Measurements from ENCODE around the gene UMAD1.

DNA sequence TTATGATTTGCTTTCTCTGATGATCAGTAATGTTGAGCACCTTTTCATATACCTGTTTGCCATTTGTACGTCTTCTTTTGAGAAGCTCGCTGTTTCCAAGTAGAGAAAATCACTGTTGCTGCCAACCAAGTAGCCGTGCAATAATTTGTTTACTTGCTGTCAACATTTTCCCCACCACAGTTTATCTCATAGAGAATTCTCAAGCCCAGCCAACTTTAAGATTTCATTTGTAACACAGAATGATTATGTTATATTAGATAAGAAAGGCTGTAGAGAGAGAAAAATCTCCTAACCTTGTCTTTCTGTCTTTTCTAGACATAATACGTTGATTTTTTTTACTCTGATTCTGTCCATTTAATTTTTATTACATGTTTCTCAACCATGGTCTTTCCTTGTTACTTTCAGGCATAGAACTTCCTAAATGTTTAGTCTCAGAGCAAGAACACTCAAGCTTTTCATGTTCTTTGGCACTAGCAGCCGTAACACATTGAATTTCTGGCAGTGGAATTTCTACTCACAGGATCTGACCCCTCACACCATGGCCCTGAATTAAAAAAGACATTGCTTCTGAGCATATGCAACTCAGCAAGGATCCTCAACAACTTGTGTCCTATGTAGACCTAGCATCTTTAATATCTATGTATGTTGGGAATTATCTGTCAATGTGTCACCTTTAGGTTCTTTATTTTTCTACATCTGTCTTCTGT is 54.7 kb downstream of the UMAD1 start:
- no peak for TF ChIP-seq CTCF (IDR thresholded peaks at IDR 0.05)
- no peak for TF ChIP-seq POLR2A (IDR thresholded peaks at IDR 0.05)
